IMR-90 (cell line): ENCODE data around the gene CIAO2B. TPM values are rescaled to one million over a fixed set of nuclear protein-coding genes. Genes with fewer than 3 reads are reported as not detected.
"Not testable (repeated sequence)": the region's sequence is repeated elsewhere in the genome, so short reads cannot be mapped to it uniquely, and the experiment has no call there.

Experiments used
- ATAC-seq: fragments of 200-7000 bp; cut with Tn5 transposase; 2 replicates; pipeline ENCODE4 v1.9.1; 2020; ENCODE audit warnings: low read depth, mild to moderate bottlenecking, moderate library complexity
- BruUV-seq: library from RNA; stranded (reverse); fragments of 400-500 nt; replicated peaks from 2 replicates; lab custom pipeline; 2021; lab: Mats Ljungman, UMichigan
- CTCF ChIA-PET: fragments of 300-600 bp; formaldehyde crosslinking; extraction: SDS; loops from one replicate; lab custom pipeline; 2021; ENCODE audit warnings: antibody characterized with exemption; lab: Yijun Ruan, JAX
- POLR2A ChIA-PET: fragments of 300-600 bp; sonication (Branson Sonifier 250); formaldehyde crosslinking; loops from one replicate; lab custom pipeline; 2022; ENCODE audit warnings: antibody characterized with exemption; ENCODE audit not compliant: unreplicated experiment; lab: Charles Lee
- DNase-seq: peaks from one replicate; pipeline ENCODE4 v3.0.0; 2013
- H2AFZ ChIP-seq: replicated peaks from 2 replicates; pipeline ENCODE3; 2013; ENCODE audit warnings: low read length, mild to moderate bottlenecking; ENCODE audit not compliant: poor library complexity
- H2AK5ac ChIP-seq: 2 replicates; pipeline ENCODE4 v1.6.1; 2013; ENCODE audit warnings: low read depth, low read length, inconsistent platforms
- H2AK9ac ChIP-seq: replicated peaks from 2 replicates; pipeline ENCODE3; 2013; ENCODE audit warnings: mild to moderate bottlenecking, low read depth, low read length, moderate library complexity; ENCODE audit not compliant: poor library complexity
- H2BK120ac ChIP-seq: 2 replicates; pipeline ENCODE4 v1.6.1; 2013; ENCODE audit warnings: low read depth, low read length, inconsistent platforms
- H2BK15ac ChIP-seq: 3 replicates; pipeline ENCODE4 v1.6.1; 2013; ENCODE audit warnings: low read depth, low read length, inconsistent platforms
- H2BK20ac ChIP-seq: 2 replicates; pipeline ENCODE4 v1.6.1; 2013; ENCODE audit warnings: low read depth, mild to moderate bottlenecking, inconsistent platforms, low read length, moderate library complexity
- H2BK5ac ChIP-seq: 2 replicates; pipeline ENCODE4 v1.6.1; 2013; ENCODE audit warnings: mild to moderate bottlenecking, low read depth, low read length, inconsistent platforms; ENCODE audit not compliant: poor library complexity, severe bottlenecking
- H3K14ac ChIP-seq: replicated peaks from 2 replicates; pipeline ENCODE4 v1.6.1; 2013; ENCODE audit warnings: low read depth, low read length, inconsistent platforms
- H3K18ac ChIP-seq: 2 replicates; pipeline ENCODE4 v1.6.1; 2013; ENCODE audit warnings: low read depth, low read length, control low read depth
- H3K23ac ChIP-seq: 2 replicates; pipeline ENCODE4 v1.6.1; 2013; ENCODE audit warnings: low read depth, low read length, inconsistent platforms
- H3K27ac ChIP-seq: 2 replicates; pipeline ENCODE4 v1.5.1; 2013; ENCODE audit warnings: mild to moderate bottlenecking, control low read depth, low read length; ENCODE audit not compliant: insufficient read depth
- H3K27me3 ChIP-seq: 2 replicates; pipeline ENCODE4 v1.6.1; 2013; ENCODE audit warnings: low read length; ENCODE audit not compliant: control insufficient read depth, insufficient read depth
- H3K36me3 ChIP-seq: 2 replicates; pipeline ENCODE4 v1.6.1; 2013; ENCODE audit warnings: low read length, mixed read lengths; ENCODE audit not compliant: control insufficient read depth, insufficient read depth
- H3K4ac ChIP-seq: 2 replicates; pipeline ENCODE4 v1.6.1; 2013; ENCODE audit warnings: low read depth, low read length, inconsistent platforms
- H3K4me1 ChIP-seq: 2 replicates; pipeline ENCODE4 v1.6.1; 2013; ENCODE audit warnings: low read length, mixed read lengths; ENCODE audit not compliant: control insufficient read depth, insufficient read depth
- H3K4me2 ChIP-seq: 2 replicates; pipeline ENCODE4 v1.6.1; 2013; ENCODE audit warnings: low read depth, mild to moderate bottlenecking, control low read depth, low read length, moderate library complexity
- H3K4me3 ChIP-seq: 2 replicates; pipeline ENCODE4 v1.5.1; 2013; ENCODE audit warnings: low read depth, mild to moderate bottlenecking, control low read depth, low read length, moderate library complexity; ENCODE audit not compliant: insufficient read depth
- H3K56ac ChIP-seq: 2 replicates; pipeline ENCODE4 v1.6.1; 2013; ENCODE audit warnings: low read length, inconsistent platforms; ENCODE audit not compliant: insufficient read depth; ENCODE audit errors: extremely low read depth
- H3K79me1 ChIP-seq, 2 experiments: 2 replicates each; pipeline ENCODE4 v1.6.1; 2013; ENCODE audit warnings: low read length in 2 of 2, inconsistent platforms in 1 of 2, low read depth in 1 of 2
- H3K9ac ChIP-seq: 2 replicates; pipeline ENCODE4 v1.6.1; 2013; ENCODE audit warnings: low read depth, low read length, control low read depth
- H3K9me1 ChIP-seq: 2 replicates; pipeline ENCODE4 v1.6.1; 2013; ENCODE audit warnings: low read length, inconsistent platforms; ENCODE audit not compliant: insufficient read depth
- H3K9me3 ChIP-seq: 2 replicates; pipeline ENCODE4 v1.6.1; 2013; ENCODE audit warnings: low read length; ENCODE audit not compliant: control insufficient read depth, insufficient read depth
- H4K20me1 ChIP-seq: 2 replicates; pipeline ENCODE4 v1.6.1; 2013; ENCODE audit warnings: low read length, inconsistent platforms; ENCODE audit not compliant: insufficient read depth
- H4K5ac ChIP-seq: 2 replicates; pipeline ENCODE4 v1.6.1; 2013; ENCODE audit warnings: mild to moderate bottlenecking, low read depth, low read length, control low read depth
- H4K8ac ChIP-seq, 2 experiments: 2 replicates each; pipeline ENCODE4 v1.6.1; 2013; ENCODE audit warnings: low read depth in 2 of 2, low read length in 2 of 2, control low read depth in 1 of 2, inconsistent platforms in 1 of 2
- H4K91ac ChIP-seq: 2 replicates; pipeline ENCODE4 v1.6.1; 2013; ENCODE audit warnings: low read depth, low read length, inconsistent platforms; ENCODE audit not compliant: insufficient read depth
- WGBS, 2 experiments: methylation state at CpG; one replicate each; pipeline versions ENCODE4 v1.1.5 to v1.1.7; 2013; ENCODE audit warnings: missing lambda C conversion rate in 2 of 2; ENCODE audit not compliant: insufficient read length in 1 of 2; ENCODE audit errors: extremely low coverage in 2 of 2; 5-methylcytosine and 5-hydroxymethylcytosine counted together
- dilution Hi-C: fragments of 300-500 bp; cut with HindIII; formaldehyde crosslinking; loops from one replicate; pipeline ENCODE4 v1.14.3; 2018; ENCODE audit warnings: low sequenced_read_pairs; ENCODE audit not compliant: unreplicated experiment
- in situ Hi-C: fragments of 300-500 bp; cut with MboI; formaldehyde crosslinking; loops from 3 replicates; pipeline ENCODE4 v1.14.3; 2019; ENCODE audit warnings: low sequenced_read_pairs, inconsistent platforms, mixed read lengths
- intact Hi-C: fragments of 100-400 bp; cut with micrococcal nuclease; formaldehyde crosslinking; loops from 2 replicates; pipeline ENCODE4 v1.10.0; 2022
- polyA plus RNA-seq, 3 experiments: library from polyadenylated mRNA; depleted of rRNA; stranded (reverse); fragments of >200 nt; gene quantifications; 2 replicates each; pipeline ENCODE4 v1.2.3, GENCODE V29; 2012; ENCODE audit warnings: low replicate concordance in 1 of 3
- total RNA-seq: library from RNA; depleted of rRNA; stranded (reverse); fragments of >200 nt; gene quantifications from 2 replicates; pipeline ENCODE4 v1.2.3, GENCODE V29; 2012

CIAO2B gene
- total and polyA plus RNA-seq, 2 of the 4 experiments (the other 2 are of a cell fraction) = 148 to 234 TPM

GRCh38 chr16:66896682-66897081 is 37.5 kb downstream of the CIAO2B start:
- H3K4me3 ChIP-seq, H3K4me2 ChIP-seq, H3K14ac ChIP-seq, H3K4ac ChIP-seq, H2BK120ac ChIP-seq, H3K36me3 ChIP-seq, H2BK20ac ChIP-seq, H2AK9ac ChIP-seq, H4K20me1 ChIP-seq, H2BK5ac ChIP-seq, POLR2A ChIA-PET, H3K27ac ChIP-seq, H2AK5ac ChIP-seq, H2AFZ ChIP-seq, H4K5ac ChIP-seq, dilution Hi-C loops, H3K9ac ChIP-seq, BruUV-seq, H2BK15ac ChIP-seq, ATAC-seq, H3K23ac ChIP-seq, H3K27me3 ChIP-seq, DNase-seq, H3K56ac ChIP-seq, H4K8ac ChIP-seq, H3K18ac ChIP-seq, H4K91ac ChIP-seq, H3K9me3 ChIP-seq, H3K79me1 ChIP-seq: not testable (repeated sequence)
- peaks cover 29% of the 10 kb centered on the region for H3K4me1 ChIP-seq
- CTCF ChIA-PET = interaction anchor here (0.6 kb wide), 1 partner anchor 115 kb away, joined by 3 read pairs; no protein-coding TSS in a partner anchor
- in situ Hi-C loops (loop anchor here (5.0 kb wide), 1 partner anchor 36 kb away; the partner anchor contains the start of gene CIAO2B), intact Hi-C loops (loop anchor here (10.0 kb wide), 1 partner anchor 258 kb away; the partner anchor contains the start of genes B3GNT9, FBXL8 and TRADD)
- 86% methylated on average over 3 of the region's 5 CpGs; no CpG with 5 or more reads in 1 of the 2 experiments for WGBS, 2 experiments
- peaks cover 27% of the 10 kb centered on the region for H3K9me1 ChIP-seq
